Peyer's patch (tissue), 4 donors: Measurements from ENCODE around the gene IL6. TPM values are rescaled to one million over a fixed set of nuclear protein-coding genes. Genes with fewer than 3 reads are reported as not detected.

ENCODE experiments used
- DNase-seq, 3 donors: peaks; one replicate each; pipeline ENCODE4 v3.0.0-alpha.2; 2017 to 2019
- H3K27ac ChIP-seq, 4 donors: fragments of 200-600 bp; sonication (generic); one replicate each; pipeline ENCODE4 v1.5.1; 2016 to 2019
- H3K27me3 ChIP-seq, 2 donors: fragments of 200-600 bp; sonication (generic); one replicate each; pipeline ENCODE4 v1.5.1; 2019
- H3K36me3 ChIP-seq, 3 donors: fragments of 200-600 bp; sonication (generic); one replicate each; pipeline ENCODE4 v1.5.1; 2016 to 2019
- H3K4me1 ChIP-seq, 4 donors: fragments of 200-600 bp; sonication (generic); one replicate each; pipeline ENCODE4 v1.5.1; 2016 to 2019
- H3K4me3 ChIP-seq, 4 donors: fragments of 200-600 bp; sonication (generic); 1 replicate in 3 of 4; 2 replicates in 1 of 4; pipeline ENCODE4 v1.5.1; 2016 to 2019; ENCODE audit warnings: mild to moderate bottlenecking in 1 of 4
- H3K9me3 ChIP-seq, 4 donors: fragments of 200-600 bp; sonication (generic); one replicate each; pipeline ENCODE4 v1.5.1; 2016 to 2019; ENCODE audit warnings: mild to moderate bottlenecking in 1 of 4
- POLR2A ChIP-seq, 2 donors: fragments of 450-650 bp; IDR thresholded peaks; one replicate each; pipeline ENCODE4 v1.5.1; 2017; ENCODE audit warnings: antibody characterized with exemption in 2 of 2, mild to moderate bottlenecking in 2 of 2, moderate library complexity in 2 of 2
- total RNA-seq, 4 donors: library from RNA; depleted of rRNA; stranded (reverse); fragments of >200 nt; gene quantifications; one replicate each; pipeline ENCODE4 v1.1.0, GENCODE V29; 2016
- TF ChIP-seq, protein P1 (sequence below), 6 experiments: fragments of 450-650 bp in 4 of 6; fragments of 200-600 bp in 2 of 6; sonication (generic) in 1 of 6; IDR thresholded peaks; one replicate each; pipeline ENCODE4 v1.5.1; 2017 to 2019; ENCODE audit warnings: antibody characterized with exemption in 6 of 6, mild to moderate bottlenecking in 3 of 6, moderate library complexity in 1 of 6

Gene IL6
- total RNA-seq, 4 donors from 2014 or later: 0.94 to 5.0 TPM; not detected in 2

DNA sequence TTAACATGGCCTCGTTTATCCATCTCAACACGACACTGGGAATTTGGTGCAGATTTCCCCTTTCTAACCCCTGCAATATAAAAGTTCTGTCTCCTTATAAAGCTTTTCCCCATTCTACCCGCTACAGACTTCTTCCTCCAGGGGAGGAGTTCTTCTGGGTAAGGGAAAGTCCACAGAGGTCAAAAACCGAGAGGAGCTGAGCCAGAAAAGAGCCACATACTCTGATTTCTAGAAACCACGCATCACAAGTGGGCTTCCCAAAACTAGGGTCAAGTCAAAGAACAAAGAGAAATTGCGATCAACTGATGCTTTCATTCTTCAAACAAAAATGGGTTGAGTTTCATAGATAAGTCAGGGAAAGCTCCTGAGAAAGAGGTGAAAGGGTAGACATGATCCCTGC lies 6.8 kb downstream of the IL6 start:
- no peaks in the 10 kb centered on the region for H3K9me3 ChIP-seq
- H3K36me3 ChIP-seq: no peaks in the 10 kb centered on the region

DNA sequence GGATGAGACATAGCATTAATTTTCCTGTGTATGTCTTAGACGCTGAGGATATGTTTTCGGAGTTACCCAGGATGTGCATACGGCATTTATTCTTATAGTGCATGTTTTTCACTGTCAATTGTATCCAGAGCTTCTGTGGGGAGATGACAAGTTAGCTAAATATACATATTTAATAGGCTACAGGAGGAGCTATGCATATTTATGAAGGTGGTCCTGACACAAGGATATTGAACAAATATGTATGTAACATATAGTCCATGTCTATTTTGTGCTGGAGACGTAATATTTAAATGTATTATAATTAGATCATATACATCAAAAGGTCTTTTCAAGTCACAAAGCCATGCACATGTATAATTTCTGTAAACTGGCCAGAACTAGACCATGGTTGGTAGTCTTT lies 16.0 kb downstream of the IL6 start:
- Histone ChIP-seq H3K27me3 (no peaks in the 10 kb centered on the region), H3K4me1 (no peaks in the 10 kb centered on the region), H3K9me3 (no peaks in the 10 kb centered on the region), H3K4me3 (no peak overlapping the region), H3K27ac (no peak overlapping the region), H3K36me3 (no peaks in the 10 kb centered on the region)
- TF ChIP-seq, protein P1, sequence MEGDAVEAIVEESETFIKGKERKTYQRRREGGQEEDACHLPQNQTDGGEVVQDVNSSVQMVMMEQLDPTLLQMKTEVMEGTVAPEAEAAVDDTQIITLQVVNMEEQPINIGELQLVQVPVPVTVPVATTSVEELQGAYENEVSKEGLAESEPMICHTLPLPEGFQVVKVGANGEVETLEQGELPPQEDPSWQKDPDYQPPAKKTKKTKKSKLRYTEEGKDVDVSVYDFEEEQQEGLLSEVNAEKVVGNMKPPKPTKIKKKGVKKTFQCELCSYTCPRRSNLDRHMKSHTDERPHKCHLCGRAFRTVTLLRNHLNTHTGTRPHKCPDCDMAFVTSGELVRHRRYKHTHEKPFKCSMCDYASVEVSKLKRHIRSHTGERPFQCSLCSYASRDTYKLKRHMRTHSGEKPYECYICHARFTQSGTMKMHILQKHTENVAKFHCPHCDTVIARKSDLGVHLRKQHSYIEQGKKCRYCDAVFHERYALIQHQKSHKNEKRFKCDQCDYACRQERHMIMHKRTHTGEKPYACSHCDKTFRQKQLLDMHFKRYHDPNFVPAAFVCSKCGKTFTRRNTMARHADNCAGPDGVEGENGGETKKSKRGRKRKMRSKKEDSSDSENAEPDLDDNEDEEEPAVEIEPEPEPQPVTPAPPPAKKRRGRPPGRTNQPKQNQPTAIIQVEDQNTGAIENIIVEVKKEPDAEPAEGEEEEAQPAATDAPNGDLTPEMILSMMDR (IDR thresholded peaks at IDR 0.05): no peak
- TF ChIP-seq POLR2A (IDR thresholded peaks at IDR 0.05): no peak
- DNase-seq: no peak

More for the DNA sequence above, 6.8 kb downstream of the IL6 start:
- no peak overlapping the region for H3K4me3 ChIP-seq
- TF ChIP-seq, protein P1 (IDR thresholded peaks at IDR 0.05): no peak
- no peak for TF ChIP-seq POLR2A (IDR thresholded peaks at IDR 0.05)
- H3K4me1 ChIP-seq: no peaks in the 10 kb centered on the region
- H3K27me3 ChIP-seq: no peaks in the 10 kb centered on the region
- H3K27ac ChIP-seq: no peak overlapping the region
- DNase-seq: no peak

DNA sequence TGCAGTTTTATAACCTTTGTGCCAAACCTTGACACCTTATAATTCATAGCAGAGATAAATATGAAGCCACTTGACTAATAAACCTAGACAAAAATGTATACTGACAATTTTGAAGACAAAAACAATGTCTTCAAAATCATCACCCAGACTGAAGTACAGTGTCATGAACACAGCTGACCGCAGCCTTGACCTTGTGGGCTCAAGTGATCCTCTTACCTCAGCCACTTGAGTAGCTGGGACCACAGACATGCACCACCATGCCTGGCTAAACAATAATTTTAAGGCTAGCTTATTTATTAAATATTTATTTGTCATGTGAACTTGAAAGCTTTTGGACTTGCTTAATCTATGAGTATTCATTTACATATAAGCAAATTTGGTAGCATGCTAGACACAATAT lies 24.3 kb downstream of the IL6 start:
- no peak for TF ChIP-seq POLR2A (IDR thresholded peaks at IDR 0.05)
- TF ChIP-seq, protein P1 (IDR thresholded peaks at IDR 0.05): no peak
- Histone ChIP-seq H3K27ac (no peak overlapping the region), H3K36me3 (no peaks in the 10 kb centered on the region), H3K4me1 (no peaks in the 10 kb centered on the region), H3K4me3 (no peak overlapping the region), H3K9me3 (no peaks in the 10 kb centered on the region), H3K27me3 (no peaks in the 10 kb centered on the region)
- no peak for DNase-seq

GRCh38 chr7:22757338-22757994 lies 30.5 kb downstream of the IL6 start:
- DNase-seq: no peak
- no peaks in the 10 kb centered on the region for H3K4me1 ChIP-seq
- TF ChIP-seq POLR2A (IDR thresholded peaks at IDR 0.05): no peak
- TF ChIP-seq, protein P1 (IDR thresholded peaks at IDR 0.05): no peak
- no peak overlapping the region for H3K27ac ChIP-seq
- no peaks in the 10 kb centered on the region for H3K36me3 ChIP-seq
- H3K9me3 ChIP-seq: no peaks in the 10 kb centered on the region
- H3K27me3 ChIP-seq: no peaks in the 10 kb centered on the region
- no peak overlapping the region for H3K4me3 ChIP-seq

DNA sequence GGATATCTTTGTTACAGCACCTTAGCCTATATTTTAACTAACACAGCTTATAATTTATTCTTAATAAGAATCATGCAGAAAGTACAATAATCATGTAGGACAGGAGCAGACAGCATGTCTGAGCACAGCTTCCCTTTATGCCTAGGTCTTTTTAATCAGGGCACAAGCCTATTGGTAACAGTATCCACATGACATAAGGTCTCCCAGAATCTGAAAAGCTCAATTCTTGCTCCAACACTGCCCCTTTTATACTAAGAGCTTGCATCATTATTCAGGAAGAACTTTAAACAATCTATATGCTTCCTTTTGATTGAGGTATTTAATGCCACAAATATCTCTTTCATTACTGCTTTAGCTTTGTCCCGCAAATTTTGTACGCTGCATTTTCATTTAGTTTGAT lies 31.6 kb downstream of the IL6 start:
- TF ChIP-seq, protein P1 (IDR thresholded peaks at IDR 0.05): no peak
- no peak for TF ChIP-seq POLR2A (IDR thresholded peaks at IDR 0.05)
- Histone ChIP-seq H3K4me3 (no peak overlapping the region), H3K9me3 (no peaks in the 10 kb centered on the region), H3K4me1 (no peaks in the 10 kb centered on the region), H3K27me3 (no peaks in the 10 kb centered on the region), H3K27ac (no peak overlapping the region), H3K36me3 (no peaks in the 10 kb centered on the region)
- DNase-seq: no peak

- no peak for DNase-seq
- Histone ChIP-seq H3K27me3 (no peaks in the 10 kb centered on the region), H3K36me3 (no peaks in the 10 kb centered on the region), H3K4me1 (no peaks in the 10 kb centered on the region), H3K27ac (no peak overlapping the region), H3K9me3 (no peaks in the 10 kb centered on the region), H3K4me3 (no peak overlapping the region)
- TF ChIP-seq, protein P1 (IDR thresholded peaks at IDR 0.05): no peak
- TF ChIP-seq POLR2A (IDR thresholded peaks at IDR 0.05): no peak
These were observed 32.7 kb downstream of the IL6 start for GRCh38 chr7:22759721-22760120.
